HL-60 (cell line): ENCODE data around the gene CLDN9.

ENCODE experiments used
- CTCF ChIP-seq: IDR thresholded peaks from one replicate; pipeline ENCODE4 v1.5.1; 2011; ENCODE audit warnings: low read length, control low read depth, inconsistent platforms; ENCODE audit not compliant: insufficient read depth
- POLR2AphosphoS5 ChIP-seq: IDR thresholded peaks from 2 replicates; pipeline ENCODE4 v1.6.1; 2012; ENCODE audit warnings: low read depth

- TF ChIP-seq CTCF = no peak
- TF ChIP-seq POLR2AphosphoS5 = no peak
Observed at GRCh38 chr16:2970563-2970962, 42.2 kb upstream of the CLDN9 start.
